IMR-90 (cell line): ENCODE results near the gene PIRT. TPM values are rescaled to one million over a fixed set of nuclear protein-coding genes. Genes with fewer than 3 reads are reported as not detected.

Experiments
- ATAC-seq: fragments of 200-7000 bp; cut with Tn5 transposase; 2 replicates; pipeline ENCODE4 v1.9.1; 2020; ENCODE audit warnings: low read depth, mild to moderate bottlenecking, moderate library complexity
- BruUV-seq: library from RNA; stranded (reverse); fragments of 400-500 nt; replicated peaks from 2 replicates; lab custom pipeline; 2021; lab: Mats Ljungman, UMichigan
- CTCF ChIA-PET: fragments of 300-600 bp; formaldehyde crosslinking; extraction: SDS; loops from one replicate; lab custom pipeline; 2021; ENCODE audit warnings: antibody characterized with exemption; lab: Yijun Ruan, JAX
- POLR2A ChIA-PET: fragments of 300-600 bp; sonication (Branson Sonifier 250); formaldehyde crosslinking; loops from one replicate; lab custom pipeline; 2022; ENCODE audit warnings: antibody characterized with exemption; ENCODE audit not compliant: unreplicated experiment; lab: Charles Lee
- DNase-seq: peaks from one replicate; pipeline ENCODE4 v3.0.0; 2013
- H2AFZ ChIP-seq: replicated peaks from 2 replicates; pipeline ENCODE3; 2013; ENCODE audit warnings: low read length, mild to moderate bottlenecking; ENCODE audit not compliant: poor library complexity
- H2AK5ac ChIP-seq: 2 replicates; pipeline ENCODE4 v1.6.1; 2013; ENCODE audit warnings: low read depth, low read length, inconsistent platforms
- H2AK9ac ChIP-seq: replicated peaks from 2 replicates; pipeline ENCODE3; 2013; ENCODE audit warnings: mild to moderate bottlenecking, low read depth, low read length, moderate library complexity; ENCODE audit not compliant: poor library complexity
- H2BK120ac ChIP-seq: 2 replicates; pipeline ENCODE4 v1.6.1; 2013; ENCODE audit warnings: low read depth, low read length, inconsistent platforms
- H2BK15ac ChIP-seq: 3 replicates; pipeline ENCODE4 v1.6.1; 2013; ENCODE audit warnings: low read depth, low read length, inconsistent platforms
- H2BK20ac ChIP-seq: 2 replicates; pipeline ENCODE4 v1.6.1; 2013; ENCODE audit warnings: low read depth, mild to moderate bottlenecking, inconsistent platforms, low read length, moderate library complexity
- H2BK5ac ChIP-seq: 2 replicates; pipeline ENCODE4 v1.6.1; 2013; ENCODE audit warnings: mild to moderate bottlenecking, low read depth, low read length, inconsistent platforms; ENCODE audit not compliant: poor library complexity, severe bottlenecking
- H3K14ac ChIP-seq: replicated peaks from 2 replicates; pipeline ENCODE4 v1.6.1; 2013; ENCODE audit warnings: low read depth, low read length, inconsistent platforms
- H3K18ac ChIP-seq: 2 replicates; pipeline ENCODE4 v1.6.1; 2013; ENCODE audit warnings: low read depth, low read length, control low read depth
- H3K23ac ChIP-seq: 2 replicates; pipeline ENCODE4 v1.6.1; 2013; ENCODE audit warnings: low read depth, low read length, inconsistent platforms
- H3K27ac ChIP-seq: 2 replicates; pipeline ENCODE4 v1.5.1; 2013; ENCODE audit warnings: mild to moderate bottlenecking, control low read depth, low read length; ENCODE audit not compliant: insufficient read depth
- H3K27me3 ChIP-seq: 2 replicates; pipeline ENCODE4 v1.6.1; 2013; ENCODE audit warnings: low read length; ENCODE audit not compliant: control insufficient read depth, insufficient read depth
- H3K36me3 ChIP-seq: 2 replicates; pipeline ENCODE4 v1.6.1; 2013; ENCODE audit warnings: low read length, mixed read lengths; ENCODE audit not compliant: control insufficient read depth, insufficient read depth
- H3K4ac ChIP-seq: 2 replicates; pipeline ENCODE4 v1.6.1; 2013; ENCODE audit warnings: low read depth, low read length, inconsistent platforms
- H3K4me1 ChIP-seq: 2 replicates; pipeline ENCODE4 v1.6.1; 2013; ENCODE audit warnings: low read length, mixed read lengths; ENCODE audit not compliant: control insufficient read depth, insufficient read depth
- H3K4me2 ChIP-seq: 2 replicates; pipeline ENCODE4 v1.6.1; 2013; ENCODE audit warnings: low read depth, mild to moderate bottlenecking, control low read depth, low read length, moderate library complexity
- H3K4me3 ChIP-seq: 2 replicates; pipeline ENCODE4 v1.5.1; 2013; ENCODE audit warnings: low read depth, mild to moderate bottlenecking, control low read depth, low read length, moderate library complexity; ENCODE audit not compliant: insufficient read depth
- H3K56ac ChIP-seq: 2 replicates; pipeline ENCODE4 v1.6.1; 2013; ENCODE audit warnings: low read length, inconsistent platforms; ENCODE audit not compliant: insufficient read depth; ENCODE audit errors: extremely low read depth
- H3K79me1 ChIP-seq, 2 experiments: 2 replicates each; pipeline ENCODE4 v1.6.1; 2013; ENCODE audit warnings: low read length in 2 of 2, inconsistent platforms in 1 of 2, low read depth in 1 of 2
- H3K9ac ChIP-seq: 2 replicates; pipeline ENCODE4 v1.6.1; 2013; ENCODE audit warnings: low read depth, low read length, control low read depth
- H3K9me1 ChIP-seq: 2 replicates; pipeline ENCODE4 v1.6.1; 2013; ENCODE audit warnings: low read length, inconsistent platforms; ENCODE audit not compliant: insufficient read depth
- H3K9me3 ChIP-seq: 2 replicates; pipeline ENCODE4 v1.6.1; 2013; ENCODE audit warnings: low read length; ENCODE audit not compliant: control insufficient read depth, insufficient read depth
- H4K20me1 ChIP-seq: 2 replicates; pipeline ENCODE4 v1.6.1; 2013; ENCODE audit warnings: low read length, inconsistent platforms; ENCODE audit not compliant: insufficient read depth
- H4K5ac ChIP-seq: 2 replicates; pipeline ENCODE4 v1.6.1; 2013; ENCODE audit warnings: mild to moderate bottlenecking, low read depth, low read length, control low read depth
- H4K8ac ChIP-seq, 2 experiments: 2 replicates each; pipeline ENCODE4 v1.6.1; 2013; ENCODE audit warnings: low read depth in 2 of 2, low read length in 2 of 2, control low read depth in 1 of 2, inconsistent platforms in 1 of 2
- H4K91ac ChIP-seq: 2 replicates; pipeline ENCODE4 v1.6.1; 2013; ENCODE audit warnings: low read depth, low read length, inconsistent platforms; ENCODE audit not compliant: insufficient read depth
- BHLHE40 ChIP-seq: fragments of 150-350 bp; IDR thresholded peaks from 2 replicates; pipeline ENCODE4 v1.6.1; 2016; ENCODE audit warnings: mild to moderate bottlenecking, low read depth, low read length
- CHD1 ChIP-seq: IDR thresholded peaks from 2 replicates; pipeline ENCODE4 v1.6.1; 2012; ENCODE audit warnings: low read depth, low read length, improper control_type of control experiment
- FOS ChIP-seq: fragments of 150-350 bp; IDR thresholded peaks from 2 replicates; pipeline ENCODE4 v1.6.1; 2016; ENCODE audit warnings: low read depth, low read length
- MAZ ChIP-seq: IDR thresholded peaks from 2 replicates; pipeline ENCODE4 v1.6.1; 2012; ENCODE audit warnings: low read depth, mild to moderate bottlenecking, low read length, improper control_type of control experiment, moderate library complexity, borderline replicate concordance
- NFE2L2 ChIP-seq: fragments of 150-350 bp; IDR thresholded peaks from 2 replicates; pipeline ENCODE4 v1.6.1; 2016; ENCODE audit warnings: low read depth, mild to moderate bottlenecking, low read length
- RCOR1 ChIP-seq: IDR thresholded peaks from 2 replicates; pipeline ENCODE4 v1.6.1; 2012; ENCODE audit warnings: mild to moderate bottlenecking, low read length, improper control_type of control experiment; ENCODE audit not compliant: insufficient replicate concordance
- RFX5 ChIP-seq: IDR thresholded peaks from 2 replicates; pipeline ENCODE4 v1.8.0; 2012; ENCODE audit warnings: low read depth, mild to moderate bottlenecking, low read length, moderate library complexity
- SMC3 ChIP-seq: fragments of 150-350 bp; IDR thresholded peaks from 2 replicates; pipeline ENCODE4 v1.6.1; 2016; ENCODE audit warnings: low read depth, mild to moderate bottlenecking, antibody characterized with exemption, low read length, moderate library complexity
- USF2 ChIP-seq: fragments of 150-350 bp; IDR thresholded peaks from 2 replicates; pipeline ENCODE4 v1.6.1; 2017; ENCODE audit warnings: mild to moderate bottlenecking, antibody characterized with exemption, low read length, low read depth
- whole genome bisulfite sequencing, 2 experiments: methylation state at CpG; one replicate each; pipeline versions ENCODE4 v1.1.5 to v1.1.7; 2013; ENCODE audit warnings: missing lambda C conversion rate in 2 of 2; ENCODE audit not compliant: insufficient read length in 1 of 2; ENCODE audit errors: extremely low coverage in 2 of 2; 5-methylcytosine and 5-hydroxymethylcytosine counted together
- dilution Hi-C: fragments of 300-500 bp; cut with HindIII; formaldehyde crosslinking; loops from one replicate; pipeline ENCODE4 v1.14.3; 2018; ENCODE audit warnings: low sequenced_read_pairs; ENCODE audit not compliant: unreplicated experiment
- in situ Hi-C: fragments of 300-500 bp; cut with MboI; formaldehyde crosslinking; loops from 3 replicates; pipeline ENCODE4 v1.14.3; 2019; ENCODE audit warnings: low sequenced_read_pairs, inconsistent platforms, mixed read lengths
- intact Hi-C: fragments of 100-400 bp; cut with micrococcal nuclease; formaldehyde crosslinking; loops from 2 replicates; pipeline ENCODE4 v1.10.0; 2022
- polyA plus RNA-seq, 3 experiments: library from polyadenylated mRNA; depleted of rRNA; stranded (reverse); fragments of >200 nt; gene quantifications; 2 replicates each; pipeline ENCODE4 v1.2.3, GENCODE V29; 2012; ENCODE audit warnings: low replicate concordance in 1 of 3
- total RNA-seq: library from RNA; depleted of rRNA; stranded (reverse); fragments of >200 nt; gene quantifications from 2 replicates; pipeline ENCODE4 v1.2.3, GENCODE V29; 2012
- TF ChIP-seq, protein P1 (sequence below): fragments of 150-350 bp; IDR thresholded peaks from 2 replicates; pipeline ENCODE4 v1.6.1; 2016; ENCODE audit warnings: low read depth, mild to moderate bottlenecking, low read length, moderate library complexity, borderline replicate concordance

The PIRT gene
- total and polyA plus RNA-seq, 2 of the 4 experiments (the other 2 are of a cell fraction): not detected

GRCh38 chr17:10790491-10791401 lies 47.1 kb downstream of the PIRT start:
- Histone ChIP-seq H3K9me3 (no peaks in the 10 kb centered on the region), H3K4me1 (no peaks in the 10 kb centered on the region), H2BK5ac (no peak overlapping the region), H3K56ac (no peak overlapping the region), H4K20me1 (no peaks in the 10 kb centered on the region), H3K23ac (no peak overlapping the region), H3K4me3 (no peak overlapping the region), H3K36me3 (no peaks in the 10 kb centered on the region), H3K4me2 (no peak overlapping the region), H2BK120ac (no peak overlapping the region), H4K91ac (no peak overlapping the region), H2BK15ac (no peak overlapping the region), H2BK20ac (no peak overlapping the region), H3K27me3 (no peaks in the 10 kb centered on the region), H3K4ac (no peak overlapping the region), H3K27ac (no peak overlapping the region), H3K9me1 (no peaks in the 10 kb centered on the region), H3K14ac (no peak overlapping the region), H2AK5ac (no peak overlapping the region), H3K18ac (no peak overlapping the region), H3K79me1 (no peaks in the 10 kb centered on the region), H2AFZ (no peak overlapping the region), H3K9ac (no peak overlapping the region), H2AK9ac (no peak overlapping the region), H4K5ac (no peak overlapping the region), H4K8ac (no peak overlapping the region)
- ChIA-PET POLR2A (no interaction called here), CTCF (no interaction called here)
- dilution Hi-C loops (no loop called here), intact Hi-C loops (no loop called here), in situ Hi-C loops (no loop called here)
- TF ChIP-seq FOS: no peak
- no peak for TF ChIP-seq SMC3
- no peak for TF ChIP-seq NFE2L2
- no peak for TF ChIP-seq RFX5
- no peak for TF ChIP-seq RCOR1
- no peak for TF ChIP-seq USF2
- TF ChIP-seq MAZ: no peak
- TF ChIP-seq CHD1: no peak
- TF ChIP-seq, protein P1, sequence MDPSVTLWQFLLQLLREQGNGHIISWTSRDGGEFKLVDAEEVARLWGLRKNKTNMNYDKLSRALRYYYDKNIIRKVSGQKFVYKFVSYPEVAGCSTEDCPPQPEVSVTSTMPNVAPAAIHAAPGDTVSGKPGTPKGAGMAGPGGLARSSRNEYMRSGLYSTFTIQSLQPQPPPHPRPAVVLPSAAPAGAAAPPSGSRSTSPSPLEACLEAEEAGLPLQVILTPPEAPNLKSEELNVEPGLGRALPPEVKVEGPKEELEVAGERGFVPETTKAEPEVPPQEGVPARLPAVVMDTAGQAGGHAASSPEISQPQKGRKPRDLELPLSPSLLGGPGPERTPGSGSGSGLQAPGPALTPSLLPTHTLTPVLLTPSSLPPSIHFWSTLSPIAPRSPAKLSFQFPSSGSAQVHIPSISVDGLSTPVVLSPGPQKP: no peak
- TF ChIP-seq BHLHE40: no peak
- no TSS peak for BruUV-seq
- DNase-seq: no peak
- no peak for ATAC-seq
- 50% methylated on average over 1 of the region's 9 CpGs; no CpG with 5 or more reads in 1 of the 2 experiments for WGBS, 2 experiments
